PC-9 (cell line): ENCODE data around the gene GDF2.

ENCODE experiments used
- CTCF ChIP-seq: fragments of 200-600 bp; sonication (generic); conservative IDR thresholded peaks from 2 replicates; pipeline ENCODE4 v1.6.1; 2017; ENCODE audit warnings: mixed run types, antibody characterized with exemption, mild to moderate bottlenecking, moderate library complexity
- EZH2 ChIP-seq: fragments of 200-600 bp; sonication (generic); IDR thresholded peaks from 2 replicates; pipeline ENCODE4 v1.8.0; 2017; ENCODE audit warnings: antibody characterized with exemption, low read depth

GRCh38 chr10:47312663-47312995 lies 9.6 kb upstream of the GDF2 start:
- no peak for TF ChIP-seq CTCF
- no peak for TF ChIP-seq EZH2
